ENCODE measurements around the gene RCAN2.

GRCh38 chr6:46380152-46380807 is 111.0 kb downstream of the RCAN2 start:
- TF ChIP-seq CTCF (IDR thresholded peaks at IDR 0.05) (no peak), POLR2A (IDR thresholded peaks at IDR 0.05) (no peak)

Measured in heart left ventricle (tissue), 13 donors.